IMR-90 (cell line): ENCODE measurements around the gene RHOB. TPM values are rescaled to one million over a fixed set of nuclear protein-coding genes. Genes with fewer than 3 reads are reported as not detected.

Experiments used
- ATAC-seq: fragments of 200-7000 bp; cut with Tn5 transposase; 2 replicates; pipeline ENCODE4 v1.9.1; 2020; ENCODE audit warnings: low read depth, mild to moderate bottlenecking, moderate library complexity
- BruUV-seq: library from RNA; stranded (reverse); fragments of 400-500 nt; replicated peaks from 2 replicates; lab custom pipeline; 2021; lab: Mats Ljungman, UMichigan
- CTCF ChIA-PET: fragments of 300-600 bp; formaldehyde crosslinking; extraction: SDS; loops from one replicate; lab custom pipeline; 2021; ENCODE audit warnings: antibody characterized with exemption; lab: Yijun Ruan, JAX
- POLR2A ChIA-PET: fragments of 300-600 bp; sonication (Branson Sonifier 250); formaldehyde crosslinking; loops from one replicate; lab custom pipeline; 2022; ENCODE audit warnings: antibody characterized with exemption; ENCODE audit not compliant: unreplicated experiment; lab: Charles Lee
- DNase-seq: peaks from one replicate; pipeline ENCODE4 v3.0.0; 2013
- H2AFZ ChIP-seq: replicated peaks from 2 replicates; pipeline ENCODE3; 2013; ENCODE audit warnings: low read length, mild to moderate bottlenecking; ENCODE audit not compliant: poor library complexity
- H2AK5ac ChIP-seq: 2 replicates; pipeline ENCODE4 v1.6.1; 2013; ENCODE audit warnings: low read depth, low read length, inconsistent platforms
- H2AK9ac ChIP-seq: replicated peaks from 2 replicates; pipeline ENCODE3; 2013; ENCODE audit warnings: mild to moderate bottlenecking, low read depth, low read length, moderate library complexity; ENCODE audit not compliant: poor library complexity
- H2BK120ac ChIP-seq: 2 replicates; pipeline ENCODE4 v1.6.1; 2013; ENCODE audit warnings: low read depth, low read length, inconsistent platforms
- H2BK15ac ChIP-seq: 3 replicates; pipeline ENCODE4 v1.6.1; 2013; ENCODE audit warnings: low read depth, low read length, inconsistent platforms
- H2BK20ac ChIP-seq: 2 replicates; pipeline ENCODE4 v1.6.1; 2013; ENCODE audit warnings: low read depth, mild to moderate bottlenecking, inconsistent platforms, low read length, moderate library complexity
- H2BK5ac ChIP-seq: 2 replicates; pipeline ENCODE4 v1.6.1; 2013; ENCODE audit warnings: mild to moderate bottlenecking, low read depth, low read length, inconsistent platforms; ENCODE audit not compliant: poor library complexity, severe bottlenecking
- H3K14ac ChIP-seq: replicated peaks from 2 replicates; pipeline ENCODE4 v1.6.1; 2013; ENCODE audit warnings: low read depth, low read length, inconsistent platforms
- H3K18ac ChIP-seq: 2 replicates; pipeline ENCODE4 v1.6.1; 2013; ENCODE audit warnings: low read depth, low read length, control low read depth
- H3K23ac ChIP-seq: 2 replicates; pipeline ENCODE4 v1.6.1; 2013; ENCODE audit warnings: low read depth, low read length, inconsistent platforms
- H3K27ac ChIP-seq: 2 replicates; pipeline ENCODE4 v1.5.1; 2013; ENCODE audit warnings: mild to moderate bottlenecking, control low read depth, low read length; ENCODE audit not compliant: insufficient read depth
- H3K27me3 ChIP-seq: 2 replicates; pipeline ENCODE4 v1.6.1; 2013; ENCODE audit warnings: low read length; ENCODE audit not compliant: control insufficient read depth, insufficient read depth
- H3K36me3 ChIP-seq: 2 replicates; pipeline ENCODE4 v1.6.1; 2013; ENCODE audit warnings: low read length, mixed read lengths; ENCODE audit not compliant: control insufficient read depth, insufficient read depth
- H3K4ac ChIP-seq: 2 replicates; pipeline ENCODE4 v1.6.1; 2013; ENCODE audit warnings: low read depth, low read length, inconsistent platforms
- H3K4me1 ChIP-seq: 2 replicates; pipeline ENCODE4 v1.6.1; 2013; ENCODE audit warnings: low read length, mixed read lengths; ENCODE audit not compliant: control insufficient read depth, insufficient read depth
- H3K4me2 ChIP-seq: 2 replicates; pipeline ENCODE4 v1.6.1; 2013; ENCODE audit warnings: low read depth, mild to moderate bottlenecking, control low read depth, low read length, moderate library complexity
- H3K4me3 ChIP-seq: 2 replicates; pipeline ENCODE4 v1.5.1; 2013; ENCODE audit warnings: low read depth, mild to moderate bottlenecking, control low read depth, low read length, moderate library complexity; ENCODE audit not compliant: insufficient read depth
- H3K56ac ChIP-seq: 2 replicates; pipeline ENCODE4 v1.6.1; 2013; ENCODE audit warnings: low read length, inconsistent platforms; ENCODE audit not compliant: insufficient read depth; ENCODE audit errors: extremely low read depth
- H3K79me1 ChIP-seq, 2 experiments: 2 replicates each; pipeline ENCODE4 v1.6.1; 2013; ENCODE audit warnings: low read length in 2 of 2, inconsistent platforms in 1 of 2, low read depth in 1 of 2
- H3K9ac ChIP-seq: 2 replicates; pipeline ENCODE4 v1.6.1; 2013; ENCODE audit warnings: low read depth, low read length, control low read depth
- H3K9me1 ChIP-seq: 2 replicates; pipeline ENCODE4 v1.6.1; 2013; ENCODE audit warnings: low read length, inconsistent platforms; ENCODE audit not compliant: insufficient read depth
- H3K9me3 ChIP-seq: 2 replicates; pipeline ENCODE4 v1.6.1; 2013; ENCODE audit warnings: low read length; ENCODE audit not compliant: control insufficient read depth, insufficient read depth
- H4K20me1 ChIP-seq: 2 replicates; pipeline ENCODE4 v1.6.1; 2013; ENCODE audit warnings: low read length, inconsistent platforms; ENCODE audit not compliant: insufficient read depth
- H4K5ac ChIP-seq: 2 replicates; pipeline ENCODE4 v1.6.1; 2013; ENCODE audit warnings: mild to moderate bottlenecking, low read depth, low read length, control low read depth
- H4K8ac ChIP-seq, 2 experiments: 2 replicates each; pipeline ENCODE4 v1.6.1; 2013; ENCODE audit warnings: low read depth in 2 of 2, low read length in 2 of 2, control low read depth in 1 of 2, inconsistent platforms in 1 of 2
- H4K91ac ChIP-seq: 2 replicates; pipeline ENCODE4 v1.6.1; 2013; ENCODE audit warnings: low read depth, low read length, inconsistent platforms; ENCODE audit not compliant: insufficient read depth
- BHLHE40 ChIP-seq: fragments of 150-350 bp; IDR thresholded peaks from 2 replicates; pipeline ENCODE4 v1.6.1; 2016; ENCODE audit warnings: mild to moderate bottlenecking, low read depth, low read length
- CEBPB ChIP-seq: IDR thresholded peaks from 2 replicates; pipeline ENCODE4 v1.6.1; 2012; ENCODE audit warnings: low read depth, low read length, improper control_type of control experiment
- CHD1 ChIP-seq: IDR thresholded peaks from 2 replicates; pipeline ENCODE4 v1.6.1; 2012; ENCODE audit warnings: low read depth, low read length, improper control_type of control experiment
- FOS ChIP-seq: fragments of 150-350 bp; IDR thresholded peaks from 2 replicates; pipeline ENCODE4 v1.6.1; 2016; ENCODE audit warnings: low read depth, low read length
- MAFK ChIP-seq: IDR thresholded peaks from 2 replicates; pipeline ENCODE4 v1.6.1; 2012; ENCODE audit warnings: low read depth, low read length, improper control_type of control experiment
- MAZ ChIP-seq: IDR thresholded peaks from 2 replicates; pipeline ENCODE4 v1.6.1; 2012; ENCODE audit warnings: low read depth, mild to moderate bottlenecking, low read length, improper control_type of control experiment, moderate library complexity, borderline replicate concordance
- NFE2L2 ChIP-seq: fragments of 150-350 bp; IDR thresholded peaks from 2 replicates; pipeline ENCODE4 v1.6.1; 2016; ENCODE audit warnings: low read depth, mild to moderate bottlenecking, low read length
- POLR2A ChIP-seq: IDR thresholded peaks from 2 replicates; pipeline ENCODE4 v1.6.1; 2012; ENCODE audit warnings: mild to moderate bottlenecking, low read depth, low read length
- RCOR1 ChIP-seq: IDR thresholded peaks from 2 replicates; pipeline ENCODE4 v1.6.1; 2012; ENCODE audit warnings: mild to moderate bottlenecking, low read length, improper control_type of control experiment; ENCODE audit not compliant: insufficient replicate concordance
- RFX5 ChIP-seq: IDR thresholded peaks from 2 replicates; pipeline ENCODE4 v1.8.0; 2012; ENCODE audit warnings: low read depth, mild to moderate bottlenecking, low read length, moderate library complexity
- SMC3 ChIP-seq: fragments of 150-350 bp; IDR thresholded peaks from 2 replicates; pipeline ENCODE4 v1.6.1; 2016; ENCODE audit warnings: low read depth, mild to moderate bottlenecking, antibody characterized with exemption, low read length, moderate library complexity
- WGBS, 2 experiments: methylation state at CpG; one replicate each; pipeline versions ENCODE4 v1.1.5 to v1.1.7; 2013; ENCODE audit warnings: missing lambda C conversion rate in 2 of 2; ENCODE audit not compliant: insufficient read length in 1 of 2; ENCODE audit errors: extremely low coverage in 2 of 2; 5-methylcytosine and 5-hydroxymethylcytosine counted together
- dilution Hi-C: fragments of 300-500 bp; cut with HindIII; formaldehyde crosslinking; loops from one replicate; pipeline ENCODE4 v1.14.3; 2018; ENCODE audit warnings: low sequenced_read_pairs; ENCODE audit not compliant: unreplicated experiment
- in situ Hi-C: fragments of 300-500 bp; cut with MboI; formaldehyde crosslinking; loops from 3 replicates; pipeline ENCODE4 v1.14.3; 2019; ENCODE audit warnings: low sequenced_read_pairs, inconsistent platforms, mixed read lengths
- intact Hi-C: fragments of 100-400 bp; cut with micrococcal nuclease; formaldehyde crosslinking; loops from 2 replicates; pipeline ENCODE4 v1.10.0; 2022
- polyA plus RNA-seq, 3 experiments: library from polyadenylated mRNA; depleted of rRNA; stranded (reverse); fragments of >200 nt; gene quantifications; 2 replicates each; pipeline ENCODE4 v1.2.3, GENCODE V29; 2012; ENCODE audit warnings: low replicate concordance in 1 of 3
- total RNA-seq: library from RNA; depleted of rRNA; stranded (reverse); fragments of >200 nt; gene quantifications from 2 replicates; pipeline ENCODE4 v1.2.3, GENCODE V29; 2012
- TF ChIP-seq, protein P1 (sequence below): fragments of 150-350 bp; IDR thresholded peaks from 2 replicates; pipeline ENCODE4 v1.6.1; 2016; ENCODE audit warnings: low read depth, mild to moderate bottlenecking, low read length, moderate library complexity, borderline replicate concordance

Gene RHOB
- total and polyA plus RNA-seq, 2 of the 4 experiments (the other 2 are of a cell fraction): 112 to 149 TPM

DNA sequence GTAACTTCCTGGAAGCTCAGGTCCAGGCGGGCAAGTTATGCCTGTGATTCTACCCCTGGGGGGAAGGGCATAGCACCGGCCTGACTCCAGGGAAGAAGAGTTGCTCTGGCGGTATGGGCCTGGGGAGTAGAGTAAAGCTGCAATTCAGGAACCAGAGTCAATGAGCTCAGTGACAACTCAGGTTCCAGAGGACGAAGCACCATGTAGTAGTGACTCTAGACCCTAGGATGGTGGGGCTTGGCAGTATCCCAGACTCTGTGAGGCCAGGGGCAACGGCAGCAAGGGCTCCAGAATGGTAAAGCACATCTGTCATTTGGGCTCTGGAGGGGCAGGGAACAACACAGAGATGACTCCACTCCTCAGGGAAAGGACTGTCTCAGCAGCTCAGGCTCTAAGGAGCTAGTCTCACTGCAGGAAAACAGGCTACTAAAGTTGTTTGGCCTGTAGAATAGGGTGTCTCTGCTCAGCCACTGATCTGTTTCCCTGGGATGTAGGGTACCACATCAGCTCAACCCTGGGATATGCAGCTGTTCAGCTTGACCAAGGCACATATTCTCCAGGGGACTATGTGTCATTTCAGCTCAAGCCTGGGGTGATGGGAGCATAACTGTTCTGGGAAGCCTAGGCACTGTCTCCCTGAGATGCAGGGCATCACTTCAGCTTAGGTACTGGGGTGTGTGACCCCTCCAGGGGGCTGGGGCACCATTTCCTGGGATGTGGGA lies 36.2 kb upstream of the RHOB start:
- Histone ChIP-seq H4K5ac (no peak overlapping the region), H3K4me3 (no peak overlapping the region), H3K4me1 (no peaks in the 10 kb centered on the region), H2BK5ac (no peak overlapping the region), H3K14ac (no peak overlapping the region), H3K27me3 (no peaks in the 10 kb centered on the region; the same call in 1 of the 2 replicates), H2AK9ac (no peak overlapping the region), H3K18ac (no peak overlapping the region), H3K9ac (no peak overlapping the region), H2BK15ac (no peak overlapping the region), H3K9me3 (peaks cover 9% of the 10 kb centered on the region), H3K36me3 (no peaks in the 10 kb centered on the region), H3K23ac (no peak overlapping the region), H2BK120ac (no peak overlapping the region), H3K27ac (no peak overlapping the region), H2AFZ (no peak overlapping the region), H3K56ac (no peak overlapping the region), H3K4me2 (no peak overlapping the region), H4K8ac (no peak overlapping the region), H4K91ac (no peak overlapping the region), H3K9me1 (no peaks in the 10 kb centered on the region), H3K79me1 (no peaks in the 10 kb centered on the region), H3K4ac (no peak overlapping the region), H2BK20ac (no peak overlapping the region), H2AK5ac (no peak overlapping the region), H4K20me1 (no peaks in the 10 kb centered on the region)
- ChIA-PET CTCF (interaction anchor here (0.7 to 5.1 kb wide), 20 partner anchors 8 to 240 kb away, joined by 3 to 45 read pairs (median 8); partner anchors contain the start of genes HS1BP3 and RHOB), POLR2A (interaction anchor here (0.9 kb wide), 1 partner anchor 36 kb away, joined by 3 read pairs; the partner anchor contains the start of gene RHOB)
- no TSS peak for BruUV-seq
- dilution Hi-C loops: no loop called here
- in situ Hi-C loops: no loop called here
- intact Hi-C loops: loop anchor here (1.0 kb wide), 2 partner anchors 33 to 225 kb away; no protein-coding TSS in a partner anchor
- ATAC-seq: no peak
- WGBS, 2 experiments: 83% methylated on average over 3 of the region's 5 CpGs; no CpG with 5 or more reads in 1 of the 2 experiments
- no peak for TF ChIP-seq MAFK
- TF ChIP-seq SMC3: no peak
- no peak for TF ChIP-seq BHLHE40
- no peak for TF ChIP-seq POLR2A
- TF ChIP-seq MAZ: no peak
- no peak for TF ChIP-seq RFX5
- TF ChIP-seq CHD1: no peak
- no peak for TF ChIP-seq CEBPB
- TF ChIP-seq RCOR1: no peak
- TF ChIP-seq FOS: no peak
- TF ChIP-seq, protein P1, sequence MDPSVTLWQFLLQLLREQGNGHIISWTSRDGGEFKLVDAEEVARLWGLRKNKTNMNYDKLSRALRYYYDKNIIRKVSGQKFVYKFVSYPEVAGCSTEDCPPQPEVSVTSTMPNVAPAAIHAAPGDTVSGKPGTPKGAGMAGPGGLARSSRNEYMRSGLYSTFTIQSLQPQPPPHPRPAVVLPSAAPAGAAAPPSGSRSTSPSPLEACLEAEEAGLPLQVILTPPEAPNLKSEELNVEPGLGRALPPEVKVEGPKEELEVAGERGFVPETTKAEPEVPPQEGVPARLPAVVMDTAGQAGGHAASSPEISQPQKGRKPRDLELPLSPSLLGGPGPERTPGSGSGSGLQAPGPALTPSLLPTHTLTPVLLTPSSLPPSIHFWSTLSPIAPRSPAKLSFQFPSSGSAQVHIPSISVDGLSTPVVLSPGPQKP: no peak
- TF ChIP-seq NFE2L2: no peak
- DNase-seq: no peak
